ENCODE data around the gene MFSD2B. TPM values are rescaled to one million over a fixed set of nuclear protein-coding genes. Genes with fewer than 3 reads are reported as not detected.

MFSD2B gene
- 0.28 to 0.56 TPM (median 0.36 TPM) in 5 replicates for total RNA-seq (2022; extraction: Qiagen RNA extraction; ENCODE audit: low read depth)

GRCh38 chr2:24009680-24010476 lies at the start of gene MFSD2B:
MFSD2B (plus strand) TSS chr2:24010085; CDS start chr2:24010097, 12 bp downstream.

GRCh38 chr2:24046930-24047702 lies 37.2 kb downstream of the MFSD2B start, which contains the start of gene WDCP:
WDCP (minus strand) TSS chr2:24047391; CDS start chr2:24039494, 7,897 bp downstream.

DNA sequence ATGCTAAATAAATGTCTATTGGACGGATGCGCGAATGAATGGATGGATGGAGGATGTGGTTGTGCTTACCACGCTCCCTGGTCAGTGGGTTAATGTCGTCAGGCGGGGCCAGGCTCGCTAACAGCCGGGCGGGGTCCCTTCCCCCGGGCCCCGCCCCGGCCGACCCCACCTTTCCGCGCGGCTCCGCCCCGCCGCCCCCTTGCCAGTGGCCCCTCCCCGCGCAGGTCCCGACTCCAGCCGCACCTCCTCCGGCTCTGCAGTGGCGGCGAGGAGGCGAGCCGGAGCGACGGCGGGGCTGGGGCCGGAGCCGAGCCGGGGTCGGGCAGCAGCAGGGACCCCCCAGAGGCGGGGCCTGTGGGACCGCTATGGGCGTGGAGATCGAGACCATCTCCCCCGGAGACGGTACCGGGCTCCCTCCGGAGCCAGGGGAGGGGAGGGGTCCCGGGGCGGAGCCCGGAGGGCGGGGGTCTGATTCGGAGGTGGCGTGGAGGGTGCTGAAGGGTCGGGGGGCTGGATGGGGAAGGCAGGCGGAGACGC lies 39.7 kb downstream of the MFSD2B start, which contains the start of gene FKBP1B:
TSS of gene FKBP1B (plus strand) at position 257 of the 537 bp plus-strand sequence. CDS start at position 366, 109 bp downstream.

Other genes starting within 250 kb of the MFSD2B start
- gene ATAD2B, start 83.0 kb upstream of the MFSD2B start, total RNA-seq (2022; extraction: Qiagen RNA extraction; ENCODE audit: low read depth) = 5.4 to 7.5 TPM (median 7.2 TPM) in 5 replicates
- 12.9 to 21.8 TPM (median 20.4 TPM) in 5 replicates for gene UBXN2A, start 69.6 kb upstream of the MFSD2B start, total RNA-seq (2022; extraction: Qiagen RNA extraction; ENCODE audit: low read depth)
- gene WDCP, start 37.3 kb downstream of the MFSD2B start, total RNA-seq (2022; extraction: Qiagen RNA extraction; ENCODE audit: low read depth) = 11.4 to 13.3 TPM (median 12.1 TPM) in 5 replicates
- gene FKBP1B, start 39.7 kb downstream of the MFSD2B start, total RNA-seq (2022; extraction: Qiagen RNA extraction; ENCODE audit: low read depth) = 8.3 to 11.7 TPM (median 9.3 TPM) in 5 replicates
- gene SF3B6, start 66.2 kb downstream of the MFSD2B start, total RNA-seq (2022; extraction: Qiagen RNA extraction; ENCODE audit: low read depth) = 159 to 233 TPM (median 180 TPM) in 5 replicates
- gene TP53I3, start 74.7 kb downstream of the MFSD2B start, total RNA-seq (2022; extraction: Qiagen RNA extraction; ENCODE audit: low read depth) = 158 to 200 TPM (median 179 TPM) in 5 replicates
- gene PFN4, start 113.2 kb downstream of the MFSD2B start, total RNA-seq (2022; extraction: Qiagen RNA extraction; ENCODE audit: low read depth) = 0.67 to 1.5 TPM (median 1.4 TPM) in 5 replicates
- gene FAM228B, start 113.4 kb downstream of the MFSD2B start, total RNA-seq (2022; extraction: Qiagen RNA extraction; ENCODE audit: low read depth) = 1.7 to 2.6 TPM (median 2.1 TPM) in 5 replicates
- gene FAM228A, start 165.0 kb downstream of the MFSD2B start, total RNA-seq (2022; extraction: Qiagen RNA extraction; ENCODE audit: low read depth) = not detected in 5 replicates